ENCODE measurements around the gene BABAM1.

Gene BABAM1

DNA sequence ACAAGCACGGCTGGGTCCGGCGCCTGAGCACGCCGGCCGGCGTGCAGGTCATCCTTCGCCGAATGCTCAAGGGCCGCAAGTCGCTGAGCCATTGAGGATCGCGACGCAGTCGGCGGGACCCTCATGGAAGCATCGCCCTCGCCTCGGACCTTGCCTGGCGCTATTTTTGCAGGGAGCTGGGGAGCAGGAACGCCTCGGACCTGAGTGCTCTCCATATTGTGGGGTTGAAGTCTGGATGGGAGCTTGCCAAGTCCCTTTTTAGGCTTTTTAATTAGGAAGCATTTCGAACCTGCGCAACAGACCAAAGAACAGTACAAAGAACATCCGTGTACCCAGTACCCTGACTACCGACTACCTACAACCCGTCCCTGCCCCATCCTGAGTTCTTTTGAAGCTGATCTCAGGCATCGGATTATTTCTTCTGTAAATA lies 39.1 kb downstream of the BABAM1 start:
- TF ChIP-seq ZFX (IDR thresholded peaks at IDR 0.05): peak; percentile 57; the same call in 1 of the 2 replicates
- TF ChIP-seq, protein P1, sequence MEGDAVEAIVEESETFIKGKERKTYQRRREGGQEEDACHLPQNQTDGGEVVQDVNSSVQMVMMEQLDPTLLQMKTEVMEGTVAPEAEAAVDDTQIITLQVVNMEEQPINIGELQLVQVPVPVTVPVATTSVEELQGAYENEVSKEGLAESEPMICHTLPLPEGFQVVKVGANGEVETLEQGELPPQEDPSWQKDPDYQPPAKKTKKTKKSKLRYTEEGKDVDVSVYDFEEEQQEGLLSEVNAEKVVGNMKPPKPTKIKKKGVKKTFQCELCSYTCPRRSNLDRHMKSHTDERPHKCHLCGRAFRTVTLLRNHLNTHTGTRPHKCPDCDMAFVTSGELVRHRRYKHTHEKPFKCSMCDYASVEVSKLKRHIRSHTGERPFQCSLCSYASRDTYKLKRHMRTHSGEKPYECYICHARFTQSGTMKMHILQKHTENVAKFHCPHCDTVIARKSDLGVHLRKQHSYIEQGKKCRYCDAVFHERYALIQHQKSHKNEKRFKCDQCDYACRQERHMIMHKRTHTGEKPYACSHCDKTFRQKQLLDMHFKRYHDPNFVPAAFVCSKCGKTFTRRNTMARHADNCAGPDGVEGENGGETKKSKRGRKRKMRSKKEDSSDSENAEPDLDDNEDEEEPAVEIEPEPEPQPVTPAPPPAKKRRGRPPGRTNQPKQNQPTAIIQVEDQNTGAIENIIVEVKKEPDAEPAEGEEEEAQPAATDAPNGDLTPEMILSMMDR (conservative IDR thresholded peaks at IDR 0.05): no peak

DNA sequence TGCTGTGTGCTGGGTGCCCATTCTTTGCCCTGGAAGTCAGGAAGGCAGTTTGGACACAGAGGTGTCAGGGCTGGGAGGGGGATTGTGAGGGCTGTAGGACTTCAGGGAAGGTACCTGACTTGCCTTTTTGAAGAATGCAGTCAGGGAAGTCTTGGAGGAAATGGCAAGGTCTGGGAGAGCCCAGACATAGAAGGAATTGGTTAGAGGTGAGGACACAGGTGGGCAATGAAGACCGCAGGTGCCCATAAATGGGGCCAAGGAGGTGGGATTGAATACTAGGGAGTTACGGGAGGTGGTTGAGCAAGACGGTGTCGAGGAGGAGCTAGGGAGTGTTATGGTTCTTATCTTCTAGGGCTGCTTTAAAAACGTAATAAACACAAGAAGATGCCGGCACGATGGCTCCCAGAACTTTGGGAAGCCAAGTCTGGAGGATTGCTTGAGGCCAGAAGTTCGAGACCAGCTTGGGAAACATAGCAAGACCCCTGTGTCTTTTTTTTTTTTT lies 40.7 kb downstream of the BABAM1 start:
- no peak for TF ChIP-seq ZFX (IDR thresholded peaks at IDR 0.05)
- TF ChIP-seq, protein P1 (conservative IDR thresholded peaks at IDR 0.05): no peak
- no peak overlapping the region for H3K27ac ChIP-seq

More for the DNA sequence above, 39.1 kb downstream of the BABAM1 start:
- H3K27ac ChIP-seq: peak overlapping the region; percentile 92

DNA sequence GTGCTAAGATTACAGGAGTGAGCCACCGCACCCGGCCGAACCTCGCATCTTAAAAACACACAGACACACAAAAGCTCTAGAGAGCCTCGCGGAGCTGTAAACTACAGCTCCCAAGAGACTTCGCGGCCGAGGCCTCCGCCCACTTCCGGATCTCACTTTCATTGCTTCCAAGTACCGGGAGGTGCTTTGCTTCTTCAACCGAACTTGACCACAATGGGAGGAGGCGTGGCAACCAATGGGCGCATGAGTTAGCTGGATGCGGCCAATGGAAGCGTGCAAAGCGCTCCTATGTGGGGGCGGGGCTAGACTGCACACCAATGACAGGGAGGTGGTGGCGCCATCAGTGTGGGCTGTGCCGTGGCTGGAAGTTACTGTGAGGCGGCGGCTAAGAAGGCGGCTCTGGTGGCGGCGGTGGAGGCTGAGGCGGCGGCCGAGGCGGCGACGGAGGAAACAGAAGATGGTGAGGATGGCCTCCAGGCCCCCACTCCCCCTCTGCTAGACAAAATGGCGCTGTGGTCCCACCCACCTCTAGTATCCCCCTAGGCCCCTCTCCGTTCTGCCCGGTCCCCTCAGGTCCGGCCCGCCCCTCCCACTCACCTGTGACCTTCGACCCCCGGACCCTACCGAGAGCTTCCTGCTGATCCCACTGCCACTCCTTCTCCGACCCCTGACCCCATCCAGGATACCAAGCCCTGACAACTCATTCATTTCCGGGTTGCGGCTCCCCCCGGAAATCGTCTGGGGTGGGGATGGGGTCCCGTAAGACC lies 42.1 kb downstream of the BABAM1 start, which contains the start of gene DDA1:
TSS of gene DDA1 (plus strand) at position 366 of the 767 bp plus-strand sequence. CDS start at position 458, 92 bp downstream.
- TF ChIP-seq, protein P1 (conservative IDR thresholded peaks at IDR 0.05): no peak
- TF ChIP-seq ZFX (IDR thresholded peaks at IDR 0.05): peak; percentile 52; the same call in 1 of the 2 replicates
- H3K27ac ChIP-seq: peak within 1 kb of the TSS; percentile 91

DNA sequence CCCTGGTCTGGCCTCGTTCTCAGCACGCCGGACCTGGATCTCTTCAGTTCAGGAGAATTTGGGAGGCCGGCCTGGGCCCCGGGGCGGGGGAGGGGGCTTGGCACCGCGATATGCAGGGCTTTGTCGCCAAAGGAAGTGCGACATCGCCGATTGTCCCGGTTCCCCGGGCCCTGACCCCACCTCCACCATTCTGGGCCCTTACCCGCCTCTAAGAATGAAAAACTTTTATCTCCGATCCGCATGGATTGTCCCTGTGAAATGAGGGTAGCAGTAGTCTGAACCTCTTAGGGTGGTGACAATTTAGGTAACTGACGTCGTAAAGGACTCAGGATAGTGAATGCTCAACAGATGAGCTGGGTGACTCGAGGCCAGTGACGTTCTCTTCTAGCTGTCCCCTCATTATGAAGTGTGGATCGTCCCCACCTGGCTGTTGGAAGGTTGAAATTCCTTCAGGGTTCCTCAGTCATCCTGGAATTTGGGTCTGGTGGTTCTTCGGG lies 42.8 kb downstream of the BABAM1 start:
- TF ChIP-seq, protein P1 (conservative IDR thresholded peaks at IDR 0.05): no peak
- no peak for TF ChIP-seq ZFX (IDR thresholded peaks at IDR 0.05)
- peak overlapping the region; percentile 91 for H3K27ac ChIP-seq

DNA sequence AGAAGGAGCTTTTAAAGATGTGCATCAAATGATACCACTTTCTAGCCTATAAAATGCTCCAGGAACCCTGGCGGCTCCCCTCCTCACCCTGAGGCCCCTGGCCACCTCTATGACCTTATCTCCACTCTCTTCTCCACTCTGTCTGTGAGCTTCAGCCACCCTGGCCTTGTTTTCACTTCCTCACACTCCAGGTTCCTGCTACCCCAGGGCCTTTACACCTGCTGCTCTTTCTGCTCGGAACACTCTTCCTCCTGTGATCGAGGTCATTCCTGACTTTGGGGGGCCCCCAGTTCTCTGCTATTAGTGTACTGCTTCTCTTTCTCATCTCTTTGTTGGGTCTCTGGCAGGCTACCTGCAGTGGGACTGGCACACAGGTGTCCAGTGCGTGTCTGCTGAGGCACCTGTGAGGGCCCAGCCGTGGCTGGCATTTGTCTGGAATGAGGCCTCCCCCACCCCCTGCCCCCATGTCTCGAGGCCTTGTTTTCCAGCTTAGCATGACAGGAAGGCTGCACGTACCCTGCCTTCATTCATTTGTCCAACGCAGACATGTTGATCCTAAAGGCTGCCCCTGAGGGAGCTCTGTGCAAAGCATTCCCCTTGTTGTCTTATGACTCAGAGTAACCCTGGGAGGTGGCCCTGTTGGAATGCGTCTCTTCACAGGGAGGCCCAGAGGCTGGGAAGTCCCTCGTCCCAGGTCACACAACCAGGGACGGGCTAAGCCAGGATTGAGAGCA lies 44.4 kb downstream of the BABAM1 start:
- no peak for TF ChIP-seq ZFX (IDR thresholded peaks at IDR 0.05)
- TF ChIP-seq, protein P1 (conservative IDR thresholded peaks at IDR 0.05): no peak
- H3K27ac ChIP-seq: no peak overlapping the region

DNA sequence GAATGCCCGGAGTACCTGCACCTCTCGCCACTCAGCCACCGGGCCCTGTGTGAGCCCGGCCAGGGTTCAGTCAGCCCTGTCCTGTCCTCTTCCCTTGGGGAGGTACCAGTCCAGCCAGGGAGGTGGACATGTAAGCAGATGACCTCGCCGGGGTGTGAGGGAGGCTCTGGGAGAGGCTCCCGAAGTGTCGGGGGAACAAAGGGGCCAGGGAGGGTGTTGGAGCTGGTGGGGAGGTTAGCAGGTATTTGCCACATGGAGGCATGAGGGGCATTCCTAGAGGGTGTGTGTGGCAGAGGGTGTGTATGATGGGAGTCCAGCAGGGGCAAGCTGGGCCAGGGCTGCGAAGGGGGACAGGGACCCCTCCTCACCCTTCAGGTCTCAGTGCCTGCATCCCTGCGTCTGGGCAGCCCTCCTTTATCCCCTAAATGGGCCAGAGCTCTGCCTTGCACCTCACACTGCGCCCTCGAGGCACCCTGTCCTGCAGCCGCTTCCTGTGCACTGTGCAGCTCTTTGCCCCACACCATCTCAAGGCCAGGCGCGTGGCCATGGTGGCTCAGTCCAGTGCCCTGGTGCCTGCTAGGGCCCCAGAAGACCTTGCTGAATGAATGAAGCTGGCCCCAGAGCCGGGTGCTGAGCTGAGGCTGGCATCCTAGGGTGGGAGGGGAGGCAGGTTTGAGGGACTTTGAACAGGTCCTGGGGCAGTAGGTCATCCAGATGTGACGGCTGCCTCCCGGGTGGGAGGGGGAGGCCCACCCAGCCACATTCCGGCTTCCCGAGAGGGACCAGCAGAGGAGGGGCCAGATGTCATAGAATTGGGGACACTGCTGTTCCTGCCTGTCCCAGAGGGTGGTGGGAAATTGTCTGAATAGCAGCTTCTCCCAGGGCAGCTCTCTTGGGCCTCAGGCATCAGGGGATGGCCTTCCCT lies 45.2 kb downstream of the BABAM1 start:
- TF ChIP-seq ZFX (IDR thresholded peaks at IDR 0.05): no peak
- TF ChIP-seq, protein P1 (conservative IDR thresholded peaks at IDR 0.05): no peak
- H3K27ac ChIP-seq: no peak overlapping the region

All from C4-2B (cell line).